HuH-7 (cell line): ENCODE measurements around the gene HECTD4.
"Not testable (repeated sequence)": the region's sequence is repeated elsewhere in the genome, so short reads cannot be mapped to it uniquely, and the experiment has no call there.

Source experiments
- DNase-seq: peaks from one replicate; pipeline ENCODE4 v3.0.0; 2011; ENCODE audit warnings: low spot score

Gene HECTD4

GRCh38 chr12:112406519-112407488, 24.6 kb upstream of the HECTD4 start:
- DNase-seq: no peak

GRCh38 chr12:112401903-112402498, 19.8 kb upstream of the HECTD4 start:
- no peak for DNase-seq

- DNase-seq: no peak
Measured at GRCh38 chr12:112401054-112401453, 18.8 kb upstream of the HECTD4 start.

- DNase-seq: no peak
Measured at GRCh38 chr12:112393328-112393727, 11.1 kb upstream of the HECTD4 start.

- not testable (repeated sequence) for DNase-seq
Measured at GRCh38 chr12:112389922-112390654, 7.9 kb upstream of the HECTD4 start.

- no peak for DNase-seq
Measured at GRCh38 chr12:112389228-112389627, 7.0 kb upstream of the HECTD4 start.

- peak; percentile 53 for DNase-seq
Measured at GRCh38 chr12:112386726-112387125, 4.5 kb upstream of the HECTD4 start.

- no peak for DNase-seq
Measured at GRCh38 chr12:112382866-112383265, 635 bp upstream of the HECTD4 start.

- DNase-seq: no peak
Measured at GRCh38 chr12:112381406-112381882, 787 bp downstream of the HECTD4 start.

- DNase-seq: no peak
Measured at GRCh38 chr12:112380663-112381405, 1.4 kb downstream of the HECTD4 start.

- DNase-seq: no peak
Measured at GRCh38 chr12:112375105-112375504, 7.1 kb downstream of the HECTD4 start.

GRCh38 chr12:112374166-112374740, 8.0 kb downstream of the HECTD4 start:
- no peak for DNase-seq

- DNase-seq: no peak
Measured at GRCh38 chr12:112370868-112371510, 11.2 kb downstream of the HECTD4 start.

- no peak for DNase-seq
Measured at GRCh38 chr12:112370199-112370598, 12.0 kb downstream of the HECTD4 start.

- DNase-seq: no peak
Measured at GRCh38 chr12:112368856-112369255, 13.4 kb downstream of the HECTD4 start.

- DNase-seq: no peak
Measured at GRCh38 chr12:112367965-112368364, 14.3 kb downstream of the HECTD4 start.

- DNase-seq: no peak
Measured at GRCh38 chr12:112362310-112362709, 19.9 kb downstream of the HECTD4 start.

GRCh38 chr12:112361271-112361670, 21.0 kb downstream of the HECTD4 start:
- no peak for DNase-seq

- no peak for DNase-seq
Measured at GRCh38 chr12:112359290-112359689, 22.9 kb downstream of the HECTD4 start.

GRCh38 chr12:112357214-112357613, 25.0 kb downstream of the HECTD4 start:
- DNase-seq: no peak

- no peak for DNase-seq
Measured at GRCh38 chr12:112354399-112354798, 27.8 kb downstream of the HECTD4 start.
